Ovary (tissue), 9 donors: ENCODE data around the gene CGA. TPM values are rescaled to one million over a fixed set of nuclear protein-coding genes. Genes with fewer than 3 reads are reported as not detected.

Experiments used
- DNase-seq, 5 donors: peaks; one replicate each; pipeline ENCODE4 v3.0.0-alpha.2; 2019 to 2020
- H3K27ac ChIP-seq, 2 donors: fragments of 200-600 bp; one replicate each; pipeline versions ENCODE4 v1.5.1 to v1.8.0; 2019 to 2022
- H3K27me3 ChIP-seq: fragments of 200-600 bp; one replicate; pipeline ENCODE4 v1.8.0; 2022
- H3K36me3 ChIP-seq: fragments of 200-600 bp; sonication (generic); one replicate; pipeline ENCODE4 v1.5.1; 2019
- H3K4me1 ChIP-seq: one replicate; pipeline ENCODE4 v1.8.1; 2013; ENCODE audit warnings: mild to moderate bottlenecking, moderate library complexity; ENCODE audit not compliant: insufficient read depth
- H3K4me3 ChIP-seq: fragments of 200-600 bp; sonication (generic); one replicate; pipeline ENCODE4 v1.5.1; 2017
- H3K9me3 ChIP-seq, 2 donors: fragments of 200-600 bp in 1 of 2; sonication (generic) in 1 of 2; one replicate each; pipeline versions ENCODE4 v1.5.1 to v1.8.1; 2013 to 2019; ENCODE audit warnings: mild to moderate bottlenecking in 1 of 2, moderate library complexity in 1 of 2
- EP300 ChIP-seq: sonication (generic); formaldehyde crosslinking; IDR thresholded peaks from one replicate; pipeline ENCODE4 v1.6.1; 2017; ENCODE audit warnings: antibody characterized with exemption
- POLR2A ChIP-seq: fragments of 450-650 bp; IDR thresholded peaks from one replicate; pipeline ENCODE4 v1.6.1; 2017; ENCODE audit warnings: antibody characterized with exemption, mild to moderate bottlenecking, moderate library complexity
- WGBS, 3 donors: extraction: QIAGEN DNeasy Blood & Tissue Kit in 1 of 3; methylation state at CpG; one replicate each; pipeline versions ENCODE4 v1.1.5 to v1.1.7; 2013 to 2017; 5-methylcytosine and 5-hydroxymethylcytosine counted together
- intact Hi-C, 4 donors: fragments of 100-400 bp; cut with DNase I; formaldehyde crosslinking; loops; one replicate each; pipeline versions ENCODE4 v1.11.0 to v1.15.1; 2022 to 2023
- polyA plus RNA-seq, 2 donors: library from polyadenylated mRNA; stranded (reverse); fragments of 200-250 nt in 1 of 2; fragments of 350-450 nt in 1 of 2; fragmentation: Illumina TruSeq in 1 of 2; extraction: RNeasy Lipid Tissue Mini Kit (QIAGEN cat#74804) in 1 of 2; gene quantifications; one replicate each; pipeline ENCODE4 v1.2.3, GENCODE V29; 2013 to 2014
- total RNA-seq, 7 donors: library from RNA; depleted of rRNA in 2 of 7; stranded (reverse); fragments of >200 nt in 2 of 7; fragmentation: NEBNext Ultra II Directional in 3 of 7; extraction: Animal tissue kit (Norgen Biotek cat#: 25700) in 3 of 7; gene quantifications; one replicate each; pipeline versions ENCODE4 v1.1.0 to v1.2.4, GENCODE V29; 2016 to 2023
- TF ChIP-seq, protein P1 (sequence below), 3 donors: fragments of 450-650 bp in 2 of 3; fragments of 200-600 bp in 1 of 3; IDR thresholded peaks; one replicate each; pipeline versions ENCODE4 v1.5.1 to v1.8.0; 2016 to 2022; ENCODE audit warnings: antibody characterized with exemption in 3 of 3, mild to moderate bottlenecking in 1 of 3
- donor health status: DM: no; HTN: no; CAD: no; lungs with moderate emphysema.
- donor health status: DM: no; HTN: no; CAD: no.
- donor health status: Bipolar disorder and iron deficiency.
- donor health status: DM: yes; HTN: yes; CAD: no.
- donor health status: DM: no; HTN: no; CAD: no.
- donor health status: DM: yes; HTN: yes; CAD: no.

Gene CGA
- total and polyA plus RNA-seq, 9 donors: not detected

GRCh38 chr6:87071683-87072082 lies 23.2 kb downstream of the CGA start:
- Histone ChIP-seq H3K4me3 (no peak overlapping the region), H3K9me3 (no peaks in the 10 kb centered on the region), H3K36me3 (no peaks in the 10 kb centered on the region), H3K4me1 (no peaks in the 10 kb centered on the region), H3K27me3 (no peaks in the 10 kb centered on the region), H3K27ac (no peak overlapping the region)
- no peak for TF ChIP-seq POLR2A
- TF ChIP-seq, protein P1, sequence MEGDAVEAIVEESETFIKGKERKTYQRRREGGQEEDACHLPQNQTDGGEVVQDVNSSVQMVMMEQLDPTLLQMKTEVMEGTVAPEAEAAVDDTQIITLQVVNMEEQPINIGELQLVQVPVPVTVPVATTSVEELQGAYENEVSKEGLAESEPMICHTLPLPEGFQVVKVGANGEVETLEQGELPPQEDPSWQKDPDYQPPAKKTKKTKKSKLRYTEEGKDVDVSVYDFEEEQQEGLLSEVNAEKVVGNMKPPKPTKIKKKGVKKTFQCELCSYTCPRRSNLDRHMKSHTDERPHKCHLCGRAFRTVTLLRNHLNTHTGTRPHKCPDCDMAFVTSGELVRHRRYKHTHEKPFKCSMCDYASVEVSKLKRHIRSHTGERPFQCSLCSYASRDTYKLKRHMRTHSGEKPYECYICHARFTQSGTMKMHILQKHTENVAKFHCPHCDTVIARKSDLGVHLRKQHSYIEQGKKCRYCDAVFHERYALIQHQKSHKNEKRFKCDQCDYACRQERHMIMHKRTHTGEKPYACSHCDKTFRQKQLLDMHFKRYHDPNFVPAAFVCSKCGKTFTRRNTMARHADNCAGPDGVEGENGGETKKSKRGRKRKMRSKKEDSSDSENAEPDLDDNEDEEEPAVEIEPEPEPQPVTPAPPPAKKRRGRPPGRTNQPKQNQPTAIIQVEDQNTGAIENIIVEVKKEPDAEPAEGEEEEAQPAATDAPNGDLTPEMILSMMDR (IDR thresholded peaks at IDR 0.05): no peak
- no peak for TF ChIP-seq EP300
- no peak for DNase-seq
- 61 to 75% (median 65%) methylated on average over 3 of the region's 3 CpGs for WGBS, 3 donors
- intact Hi-C loops: no loop called here

GRCh38 chr6:87070741-87071140 lies 24.2 kb downstream of the CGA start:
- H3K4me3 ChIP-seq: no peak overlapping the region
- 25 to 44% (median 35%) methylated on average over 2 of the region's 2 CpGs for WGBS, 3 donors
- no peak overlapping the region for H3K27ac ChIP-seq
- no peaks in the 10 kb centered on the region for H3K4me1 ChIP-seq
- TF ChIP-seq POLR2A (no peak), EP300 (no peak)
- TF ChIP-seq, protein P1 (IDR thresholded peaks at IDR 0.05): no peak
- H3K9me3 ChIP-seq: no peaks in the 10 kb centered on the region
- H3K27me3 ChIP-seq: no peaks in the 10 kb centered on the region
- no peak for DNase-seq
- H3K36me3 ChIP-seq: no peaks in the 10 kb centered on the region
- intact Hi-C loops: no loop called here

DNA sequence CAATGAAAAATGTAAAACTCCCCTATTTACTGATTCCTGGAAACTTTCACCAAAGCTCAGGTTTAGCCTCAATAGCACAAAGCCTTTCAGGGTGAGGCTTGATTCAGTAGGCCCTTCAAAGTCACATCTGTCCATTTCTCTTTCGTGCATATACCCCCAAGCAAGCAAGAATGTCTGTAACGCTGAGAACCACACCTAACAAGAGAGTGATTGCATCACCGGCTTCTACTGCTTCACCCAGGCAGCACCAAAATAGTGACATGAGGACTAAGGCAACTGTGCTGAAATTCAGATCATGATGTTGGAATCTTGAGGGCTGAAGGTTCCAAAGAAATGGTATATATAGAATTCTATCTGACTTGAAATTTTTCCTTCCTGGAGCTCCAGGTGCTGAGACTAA lies 26.1 kb downstream of the CGA start:
- no peak for TF ChIP-seq POLR2A
- TF ChIP-seq EP300: no peak
- TF ChIP-seq, protein P1 (IDR thresholded peaks at IDR 0.05): no peak
- H3K9me3 ChIP-seq: no peaks in the 10 kb centered on the region
- no peaks in the 10 kb centered on the region for H3K4me1 ChIP-seq
- no peaks in the 10 kb centered on the region for H3K27me3 ChIP-seq
- H3K4me3 ChIP-seq: no peak overlapping the region
- H3K36me3 ChIP-seq: no peaks in the 10 kb centered on the region
- no peak for DNase-seq
- intact Hi-C loops: no loop called here
- no peak overlapping the region for H3K27ac ChIP-seq
- WGBS, 3 donors: 86 to 91% (median 91%) methylated on average over 3 of the region's 3 CpGs

DNA sequence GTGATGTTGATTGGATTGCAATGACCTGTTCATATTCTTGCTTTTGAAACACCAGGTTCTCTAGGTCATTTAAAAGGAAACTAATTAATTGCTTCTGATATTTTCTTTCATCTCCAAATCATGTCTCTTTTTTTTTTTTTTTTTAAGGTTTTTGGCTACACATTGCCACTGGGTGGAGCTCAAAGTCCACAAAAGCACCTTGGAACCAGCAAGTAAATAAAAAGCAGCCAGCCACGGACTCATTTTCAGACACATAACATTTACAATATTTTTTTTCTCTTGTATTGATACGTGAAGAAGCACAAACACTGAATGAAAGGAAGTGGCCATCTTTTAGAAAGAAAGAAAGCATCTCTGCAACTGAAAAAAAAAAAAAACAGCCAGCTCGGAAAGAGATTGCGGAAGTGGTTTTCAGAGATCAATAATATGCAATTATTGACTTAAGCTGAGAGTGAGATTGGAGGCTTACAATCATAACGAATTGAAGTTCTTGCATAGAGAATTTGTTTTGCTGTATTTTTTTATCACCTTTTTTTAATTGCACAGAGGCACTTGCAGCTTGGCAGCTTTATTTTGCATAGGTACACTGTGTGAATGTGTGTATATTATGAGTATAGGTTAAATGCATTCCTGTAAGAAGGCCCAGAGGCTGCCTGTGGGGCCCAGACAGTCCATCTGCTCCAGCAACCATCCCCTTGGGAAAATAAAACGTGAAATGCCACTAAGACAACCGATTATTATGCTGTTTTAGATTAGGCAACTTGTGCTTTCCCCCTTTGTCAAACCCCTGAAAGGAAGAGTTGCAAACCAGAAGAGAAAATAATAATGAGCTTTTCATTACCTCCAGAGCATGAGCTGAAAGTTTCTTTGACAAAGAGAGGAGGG lies 28.2 kb downstream of the CGA start:
- Histone ChIP-seq H3K4me3 (no peak overlapping the region), H3K9me3 (no peaks in the 10 kb centered on the region), H3K36me3 (no peaks in the 10 kb centered on the region), H3K27me3 (no peaks in the 10 kb centered on the region), H3K27ac (no peak overlapping the region), H3K4me1 (no peaks in the 10 kb centered on the region)
- intact Hi-C loops: no loop called here
- WGBS, 3 donors: 17 to 23% (median 18%) methylated on average over 7 of the region's 7 CpGs
- TF ChIP-seq, protein P1 (IDR thresholded peaks at IDR 0.05): peak; percentile 14 to 32 (median 18)
- no peak for TF ChIP-seq POLR2A
- peak; percentile 32 to 56 (median 37) for DNase-seq
